Measurements from ENCODE around the gene IL21R.
"Not testable (repeated sequence)": the region's sequence is repeated elsewhere in the genome, so short reads cannot be mapped to it uniquely, and the experiment has no call there.

IL21R gene

DNA sequence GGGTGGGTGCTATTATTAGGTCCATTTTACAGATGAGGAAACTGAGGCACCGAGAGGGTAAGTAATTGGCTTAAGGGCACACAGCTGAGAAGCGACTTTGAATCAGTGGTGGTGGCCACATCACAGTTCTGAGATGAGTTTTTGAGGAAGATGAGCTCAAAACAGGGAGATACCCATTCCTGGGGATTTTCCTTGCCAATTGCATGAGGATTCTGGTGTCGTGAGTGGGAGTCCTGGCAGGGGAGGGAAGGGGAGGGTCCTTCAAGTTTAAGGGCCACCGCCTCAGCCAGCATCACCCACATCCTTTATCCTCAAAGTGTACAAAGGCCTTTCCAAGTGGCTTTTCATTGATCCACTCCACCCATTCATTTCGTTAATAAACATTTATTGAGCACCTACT lies 45.3 kb downstream of the IL21R start:
- no peak for DNase-seq

- DNase-seq: no peak
Measured at GRCh38 chr16:27448532-27449433, 46.8 kb downstream of the IL21R start.

GRCh38 chr16:27449434-27450195 lies 47.6 kb downstream of the IL21R start:
- no peak for DNase-seq

DNA sequence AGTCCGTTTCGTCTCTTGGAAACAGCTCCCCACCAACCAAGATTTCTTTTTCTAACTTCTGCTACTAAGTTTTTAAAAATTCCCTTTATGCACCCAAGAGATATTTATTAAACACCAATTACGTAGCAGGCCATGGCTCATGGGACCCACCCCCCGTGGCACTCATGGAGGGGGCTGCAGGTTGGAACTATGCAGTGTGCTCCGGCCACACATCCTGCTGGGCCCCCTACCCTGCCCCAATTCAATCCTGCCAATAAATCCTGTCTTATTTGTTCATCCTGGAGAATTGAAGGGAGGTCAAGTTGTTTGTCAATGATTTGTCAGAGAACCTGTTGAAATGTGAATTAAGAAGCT lies 48.2 kb downstream of the IL21R start:
- no peak for DNase-seq

GRCh38 chr16:27452569-27453493 lies 50.9 kb downstream of the IL21R start:
- no peak for DNase-seq

DNA sequence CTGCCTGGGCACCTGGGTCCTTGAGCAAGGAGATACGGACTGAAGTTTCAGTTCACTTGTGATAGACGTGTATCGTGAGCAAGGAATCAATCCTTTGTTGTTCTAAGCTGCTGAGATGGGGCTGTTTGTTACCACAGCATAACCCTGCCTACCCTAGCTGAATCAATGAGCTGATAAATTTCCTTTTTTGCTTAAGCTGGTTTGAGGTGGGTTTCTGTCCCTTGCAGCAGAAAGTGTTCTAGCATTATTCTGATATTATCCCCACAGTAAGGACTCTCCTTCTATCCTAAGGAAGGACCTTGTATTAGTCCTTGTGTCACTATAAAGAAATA lies 51.5 kb downstream of the IL21R start:
- no peak for DNase-seq

- DNase-seq: no peak
Measured at GRCh38 chr16:27455700-27456099, 53.7 kb downstream of the IL21R start.

GRCh38 chr16:27457605-27457900 lies 55.6 kb downstream of the IL21R start:
- not testable (repeated sequence) for DNase-seq

DNA sequence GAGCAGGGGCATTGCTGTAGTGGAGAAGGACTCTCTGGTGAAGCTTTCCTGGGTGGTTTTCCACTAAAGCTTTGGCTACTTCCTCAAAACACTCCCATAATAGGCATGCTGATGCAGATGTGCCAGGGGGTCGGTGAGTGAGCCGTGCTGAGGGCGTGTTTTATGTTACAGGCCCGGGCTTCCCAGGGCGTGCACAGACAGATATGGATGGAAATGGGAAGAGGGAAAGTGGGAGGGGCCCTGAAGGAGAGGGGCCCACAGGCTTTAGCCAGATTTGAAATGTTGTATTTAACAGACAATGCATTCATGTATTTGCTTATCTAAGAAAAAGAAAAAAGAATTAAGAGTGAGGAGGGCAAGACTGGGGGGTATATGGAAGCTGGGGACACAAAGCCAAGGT lies 56.3 kb downstream of the IL21R start:
- DNase-seq: no peak

- DNase-seq: no peak
Measured at GRCh38 chr16:27458987-27459688, 57.2 kb downstream of the IL21R start.

GRCh38 chr16:27460213-27460612 lies 58.2 kb downstream of the IL21R start:
- no peak for DNase-seq

- no peak for DNase-seq
Measured at GRCh38 chr16:27460663-27461482, 58.9 kb downstream of the IL21R start.

- no peak for DNase-seq
Measured at GRCh38 chr16:27461483-27462171, 59.7 kb downstream of the IL21R start.

- no peak for DNase-seq
Measured at GRCh38 chr16:27462200-27462845, 60.3 kb downstream of the IL21R start.

DNA sequence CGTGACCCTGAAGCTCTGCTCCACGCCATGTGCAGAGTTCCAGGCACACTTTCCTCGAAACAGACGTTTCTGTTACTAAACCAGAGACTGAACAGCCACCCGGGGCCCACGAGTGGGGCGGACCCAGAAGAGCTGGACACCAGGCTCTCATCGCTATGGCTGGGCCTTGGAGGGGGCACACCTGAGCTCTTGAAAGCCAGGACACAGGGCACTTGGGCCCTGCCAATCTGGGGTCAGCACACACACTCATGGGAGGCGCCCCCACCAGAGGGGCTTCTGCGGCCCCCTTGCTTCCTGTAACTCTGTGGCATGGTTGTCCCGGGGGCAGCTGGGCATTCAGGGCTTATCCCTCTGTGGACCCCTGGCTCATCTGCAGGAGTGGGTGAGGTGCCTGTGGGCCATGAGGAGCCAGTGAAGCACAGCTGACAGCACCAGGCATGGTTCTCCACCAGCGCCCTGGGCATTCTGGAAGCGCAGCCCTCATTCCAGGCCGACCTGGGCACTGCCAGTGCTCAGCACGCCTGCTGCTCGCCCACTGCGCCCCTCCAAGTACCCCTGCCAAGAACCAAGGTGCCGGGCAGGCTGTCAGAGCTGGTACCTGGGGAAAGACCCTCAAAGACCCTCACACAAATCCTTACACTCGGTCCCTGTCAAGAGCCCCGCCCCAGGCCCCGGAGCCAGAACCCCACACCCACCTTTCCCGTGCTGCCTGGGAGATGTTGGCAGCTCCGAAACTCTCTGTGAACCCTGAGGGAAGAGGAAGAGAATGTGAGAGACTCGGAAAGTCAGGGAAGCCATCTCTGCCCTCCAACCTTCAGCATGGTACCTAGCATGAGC lies 61.1 kb downstream of the IL21R start:
- DNase-seq: no peak

GRCh38 chr16:27463741-27464591 lies 62.0 kb downstream of the IL21R start:
- no peak for DNase-seq

DNA sequence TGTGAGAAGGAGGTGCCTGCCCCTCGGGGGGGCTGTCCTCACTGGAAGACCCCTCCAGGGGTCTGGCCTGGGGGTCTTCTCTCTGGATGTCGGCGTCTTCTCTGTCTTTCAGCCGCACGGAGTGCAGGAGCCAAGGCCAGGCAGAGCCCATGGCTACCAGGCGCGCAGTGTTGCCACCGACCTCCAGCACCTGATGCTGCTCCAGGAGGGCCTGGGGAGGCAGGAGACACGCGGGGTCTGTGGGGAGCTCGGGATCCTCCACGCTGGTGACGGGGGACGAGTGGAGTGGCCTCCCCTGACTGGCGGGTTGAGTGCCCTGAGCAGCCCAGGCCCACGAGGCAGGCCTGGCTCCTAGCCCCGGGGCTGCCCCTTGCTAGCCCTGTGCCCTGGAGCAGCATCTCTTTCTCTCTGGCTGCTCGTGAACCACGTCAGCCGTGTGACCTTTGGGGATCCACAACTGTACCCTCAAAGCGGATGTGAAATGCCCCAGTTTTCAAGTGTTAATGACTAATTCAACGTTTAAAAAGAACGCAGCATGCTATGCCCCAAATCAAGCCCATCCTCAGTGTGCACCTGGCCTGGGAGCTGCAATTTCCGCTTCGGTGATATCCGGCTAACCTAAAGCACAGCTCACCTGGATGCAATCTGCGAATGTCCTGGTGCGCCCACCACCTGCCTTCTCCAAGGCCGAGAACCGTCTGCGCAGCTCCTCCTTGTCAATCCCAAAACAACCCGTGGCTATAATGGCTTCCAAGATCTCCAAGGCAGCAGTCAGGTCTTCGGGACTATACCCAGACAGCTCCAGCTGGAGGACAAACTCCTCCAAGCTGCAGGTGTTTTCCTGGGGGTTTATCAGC lies 62.9 kb downstream of the IL21R start:
- no peak for DNase-seq

DNA sequence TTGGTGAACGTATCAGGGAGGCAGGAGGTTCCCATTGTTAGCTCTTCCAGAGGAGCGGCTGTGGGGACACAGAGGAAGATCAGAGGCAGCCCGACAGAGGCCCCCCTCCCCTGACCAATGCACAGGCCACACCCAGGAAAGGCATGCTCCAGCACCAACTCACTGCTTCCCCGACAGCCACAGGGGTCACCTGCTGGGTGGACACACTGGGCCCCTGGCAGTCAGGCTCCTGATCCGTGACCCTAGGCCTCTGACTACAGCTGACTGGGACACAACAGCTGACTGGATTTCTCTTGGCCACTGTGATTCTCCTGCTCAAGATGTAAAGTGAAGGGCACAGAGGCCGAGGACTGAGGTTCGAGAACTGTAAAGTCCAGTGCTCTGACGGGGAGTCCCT lies 63.5 kb downstream of the IL21R start:
- no peak for DNase-seq
